HepG2 (cell line): Measurements from ENCODE around the gene TJP2. TPM values are rescaled to one million over a fixed set of nuclear protein-coding genes. Genes with fewer than 3 reads are reported as not detected.
A peak's percentile ranks its signal among the peaks of the same experiment; 100 is the strongest.

Experiments
- ARID2 ChIP-seq: sonication (generic); formaldehyde crosslinking; IDR thresholded peaks from 2 replicates; pipeline ENCODE4 v1.8.1; 2022; ENCODE audit warnings: mild to moderate bottlenecking, missing genetic modification reagents, borderline replicate concordance
- DPF2 ChIP-seq: sonication (generic); formaldehyde crosslinking; IDR thresholded peaks from 2 replicates; pipeline ENCODE4 v1.4.0; 2020; ENCODE audit warnings: mild to moderate bottlenecking, low read depth, missing genetic modification reagents, borderline replicate concordance
- NFE2L1 ChIP-seq: sonication (generic); formaldehyde crosslinking; IDR thresholded peaks from 2 replicates; pipeline ENCODE4 v1.4.0; 2020; ENCODE audit warnings: missing genetic modification reagents, mild to moderate bottlenecking, borderline replicate concordance
- PAF1 ChIP-seq: IDR thresholded peaks from 2 replicates; pipeline ENCODE4 v1.6.1; 2016; ENCODE audit warnings: missing genetic modification reagents, missing compliant biosample characterization
- RFX5 ChIP-seq: IDR thresholded peaks from 2 replicates; pipeline ENCODE4 v1.6.1; 2011; ENCODE audit warnings: low read depth, low read length, improper control_type of control experiment
- SALL1 ChIP-seq: sonication (generic); formaldehyde crosslinking; IDR thresholded peaks from 2 replicates; pipeline ENCODE4 v1.8.0; 2022; ENCODE audit warnings: mild to moderate bottlenecking, missing genetic modification reagents
- SKI ChIP-seq: fragments of 450-650 bp; IDR thresholded peaks from one replicate; pipeline ENCODE4 v1.6.1; 2018; ENCODE audit warnings: mild to moderate bottlenecking; ENCODE audit not compliant: partially characterized antibody
- SPEN ChIP-seq: sonication (generic); formaldehyde crosslinking; IDR thresholded peaks from 2 replicates; pipeline ENCODE4 v1.5.1; 2020; ENCODE audit warnings: low read depth, mild to moderate bottlenecking, missing genetic modification reagents
- TBX2 ChIP-seq: sonication (generic); formaldehyde crosslinking; IDR thresholded peaks from 2 replicates; pipeline ENCODE4 v1.5.0; 2020; ENCODE audit warnings: missing genetic modification reagents, mild to moderate bottlenecking, borderline replicate concordance
- TCF7L2 ChIP-seq: IDR thresholded peaks from 2 replicates; pipeline ENCODE4 v1.6.1; 2011; ENCODE audit warnings: mild to moderate bottlenecking, low read depth, low read length, moderate library complexity
- ZFP62 ChIP-seq: sonication (generic); formaldehyde crosslinking; IDR thresholded peaks from 2 replicates; pipeline ENCODE4 v1.4.0; 2020; ENCODE audit warnings: missing genetic modification reagents
- ZNF33B ChIP-seq: sonication (generic); formaldehyde crosslinking; IDR thresholded peaks from 2 replicates; pipeline ENCODE4 v1.5.1; 2020; ENCODE audit warnings: mild to moderate bottlenecking, missing genetic modification reagents
- ZNF446 ChIP-seq: sonication (generic); formaldehyde crosslinking; IDR thresholded peaks from 2 replicates; pipeline ENCODE4 v1.5.0; 2020; ENCODE audit warnings: mild to moderate bottlenecking, missing genetic modification reagents
- ZNF552 ChIP-seq: sonication (generic); formaldehyde crosslinking; IDR thresholded peaks from 2 replicates; pipeline ENCODE4 v1.9.0; 2022; ENCODE audit warnings: missing genetic modification reagents, mild to moderate bottlenecking, borderline replicate concordance
- polyA plus RNA-seq, 8 experiments: library from polyadenylated mRNA; depleted of rRNA in 3 of 8; stranded (reverse) in 7 of 8; unstranded in 1 of 8; fragments of >200 nt; fragmentation: Illumina TruSeq in 4 of 8; extraction: Trizol in 4 of 8; gene quantifications; 2 replicates each; pipeline versions ENCODE4 v1.2.1 to v1.2.3, GENCODE V29; 2011 to 2016; ENCODE audit warnings: low read depth in 4 of 8, missing spikeins in 1 of 8, mixed read lengths in 1 of 8; ENCODE audit not compliant: insufficient read depth in 1 of 8
- total RNA-seq, 5 experiments: library from RNA; depleted of rRNA; stranded (reverse); fragments of >200 nt; fragmentation: Illumina TruSeq; extraction: Trizol; gene quantifications; 2 replicates each; pipeline ENCODE4 v1.2.3, GENCODE V29; 2016; ENCODE audit warnings: low read depth in 1 of 5
- TF ChIP-seq, protein P1 (sequence below): sonication (generic); formaldehyde crosslinking; IDR thresholded peaks from 2 replicates; pipeline ENCODE4; 2020; ENCODE audit warnings: missing genetic modification reagents, mild to moderate bottlenecking, borderline replicate concordance
- TF ChIP-seq, protein P2 (sequence below): sonication (generic); formaldehyde crosslinking; IDR thresholded peaks from 2 replicates; pipeline ENCODE4 v1.4.0; 2020; ENCODE audit warnings: missing genetic modification reagents
- TF ChIP-seq, protein P3 (sequence below): sonication (generic); formaldehyde crosslinking; conservative IDR thresholded peaks from 2 replicates; pipeline ENCODE4 v1.5.0; 2020; ENCODE audit warnings: missing genetic modification reagents

TJP2 gene
- total and polyA plus RNA-seq, 2 of the 13 experiments (the other 11 are each of a cell fraction or from before 2014, with no cell fraction given) = 109 to 110 TPM

DNA sequence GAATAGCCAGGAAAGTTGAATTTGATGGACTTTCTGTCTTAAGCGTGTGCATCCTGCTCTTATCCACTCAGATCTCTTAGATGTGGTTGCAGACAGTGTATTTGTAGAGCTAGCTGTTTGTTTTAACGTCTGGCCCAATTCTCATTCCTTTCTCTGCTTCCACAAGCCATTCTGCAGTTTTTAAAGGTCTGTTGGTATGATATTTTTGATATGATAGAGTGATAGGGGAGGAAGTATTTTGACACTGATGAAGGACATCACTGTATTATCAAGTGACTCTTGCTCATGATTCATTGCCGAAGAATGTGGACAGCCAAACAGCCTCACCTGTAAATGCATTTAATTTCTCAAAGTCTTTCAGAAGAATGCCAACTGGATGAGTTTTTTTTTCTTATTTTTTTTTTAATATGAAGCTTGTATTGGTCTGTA lies 4.5 kb downstream of the TJP2 start (continued):
- no peak for TF ChIP-seq PAF1
- no peak for TF ChIP-seq RFX5
- TF ChIP-seq, protein P1, sequence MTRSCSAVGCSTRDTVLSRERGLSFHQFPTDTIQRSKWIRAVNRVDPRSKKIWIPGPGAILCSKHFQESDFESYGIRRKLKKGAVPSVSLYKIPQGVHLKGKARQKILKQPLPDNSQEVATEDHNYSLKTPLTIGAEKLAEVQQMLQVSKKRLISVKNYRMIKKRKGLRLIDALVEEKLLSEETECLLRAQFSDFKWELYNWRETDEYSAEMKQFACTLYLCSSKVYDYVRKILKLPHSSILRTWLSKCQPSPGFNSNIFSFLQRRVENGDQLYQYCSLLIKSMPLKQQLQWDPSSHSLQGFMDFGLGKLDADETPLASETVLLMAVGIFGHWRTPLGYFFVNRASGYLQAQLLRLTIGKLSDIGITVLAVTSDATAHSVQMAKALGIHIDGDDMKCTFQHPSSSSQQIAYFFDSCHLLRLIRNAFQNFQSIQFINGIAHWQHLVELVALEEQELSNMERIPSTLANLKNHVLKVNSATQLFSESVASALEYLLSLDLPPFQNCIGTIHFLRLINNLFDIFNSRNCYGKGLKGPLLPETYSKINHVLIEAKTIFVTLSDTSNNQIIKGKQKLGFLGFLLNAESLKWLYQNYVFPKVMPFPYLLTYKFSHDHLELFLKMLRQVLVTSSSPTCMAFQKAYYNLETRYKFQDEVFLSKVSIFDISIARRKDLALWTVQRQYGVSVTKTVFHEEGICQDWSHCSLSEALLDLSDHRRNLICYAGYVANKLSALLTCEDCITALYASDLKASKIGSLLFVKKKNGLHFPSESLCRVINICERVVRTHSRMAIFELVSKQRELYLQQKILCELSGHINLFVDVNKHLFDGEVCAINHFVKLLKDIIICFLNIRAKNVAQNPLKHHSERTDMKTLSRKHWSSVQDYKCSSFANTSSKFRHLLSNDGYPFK (CRISPR knock-in tag) = no peak
- peak; percentile 40; the same call in 1 of the 2 replicates for TF ChIP-seq TBX2 (CRISPR knock-in tag)
- no peak for TF ChIP-seq ZNF33B (CRISPR knock-in tag)
- TF ChIP-seq, protein P2, sequence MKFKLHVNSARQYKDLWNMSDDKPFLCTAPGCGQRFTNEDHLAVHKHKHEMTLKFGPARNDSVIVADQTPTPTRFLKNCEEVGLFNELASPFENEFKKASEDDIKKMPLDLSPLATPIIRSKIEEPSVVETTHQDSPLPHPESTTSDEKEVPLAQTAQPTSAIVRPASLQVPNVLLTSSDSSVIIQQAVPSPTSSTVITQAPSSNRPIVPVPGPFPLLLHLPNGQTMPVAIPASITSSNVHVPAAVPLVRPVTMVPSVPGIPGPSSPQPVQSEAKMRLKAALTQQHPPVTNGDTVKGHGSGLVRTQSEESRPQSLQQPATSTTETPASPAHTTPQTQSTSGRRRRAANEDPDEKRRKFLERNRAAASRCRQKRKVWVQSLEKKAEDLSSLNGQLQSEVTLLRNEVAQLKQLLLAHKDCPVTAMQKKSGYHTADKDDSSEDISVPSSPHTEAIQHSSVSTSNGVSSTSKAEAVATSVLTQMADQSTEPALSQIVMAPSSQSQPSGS (CRISPR knock-in tag) = no peak
- no peak for TF ChIP-seq NFE2L1 (CRISPR knock-in tag)
- peak; percentile 79 for TF ChIP-seq SKI
- TF ChIP-seq ZNF552 (CRISPR knock-in tag) = no peak
- no peak for TF ChIP-seq ZNF446
- TF ChIP-seq, protein P3, sequence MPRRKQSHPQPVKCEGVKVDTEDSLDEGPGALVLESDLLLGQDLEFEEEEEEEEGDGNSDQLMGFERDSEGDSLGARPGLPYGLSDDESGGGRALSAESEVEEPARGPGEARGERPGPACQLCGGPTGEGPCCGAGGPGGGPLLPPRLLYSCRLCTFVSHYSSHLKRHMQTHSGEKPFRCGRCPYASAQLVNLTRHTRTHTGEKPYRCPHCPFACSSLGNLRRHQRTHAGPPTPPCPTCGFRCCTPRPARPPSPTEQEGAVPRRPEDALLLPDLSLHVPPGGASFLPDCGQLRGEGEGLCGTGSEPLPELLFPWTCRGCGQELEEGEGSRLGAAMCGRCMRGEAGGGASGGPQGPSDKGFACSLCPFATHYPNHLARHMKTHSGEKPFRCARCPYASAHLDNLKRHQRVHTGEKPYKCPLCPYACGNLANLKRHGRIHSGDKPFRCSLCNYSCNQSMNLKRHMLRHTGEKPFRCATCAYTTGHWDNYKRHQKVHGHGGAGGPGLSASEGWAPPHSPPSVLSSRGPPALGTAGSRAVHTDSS = no peak
- TF ChIP-seq ZFP62 (CRISPR knock-in tag) = no peak
- TF ChIP-seq DPF2 = no peak
- no peak for TF ChIP-seq SPEN (CRISPR knock-in tag)
- TF ChIP-seq ARID2 (CRISPR knock-in tag) = no peak
- peak; percentile 85 for TF ChIP-seq TCF7L2
- peak; percentile 38; the same call in 1 of the 2 replicates for TF ChIP-seq SALL1
